MCF 10A (cell line): ENCODE results near the gene SPATA31C1. TPM values are rescaled to one million over a fixed set of nuclear protein-coding genes. Genes with fewer than 3 reads are reported as not detected.

Experiments
- BruUV-seq: library from RNA; stranded (reverse); fragments of 400-500 nt; replicated peaks from 2 replicates; lab custom pipeline; 2021; lab: Mats Ljungman, UMichigan
- CTCF ChIA-PET: fragments of 300-600 bp; sonication (Branson Sonifier 250); formaldehyde crosslinking; extraction: SDS; loops from one replicate; lab custom pipeline; 2021; ENCODE audit warnings: antibody characterized with exemption, inconsistent platforms; lab: Yijun Ruan, JAX
- POLR2A ChIA-PET: fragments of 300-600, 350-650 bp; sonication (Branson Sonifier 250); formaldehyde crosslinking; extraction: SDS; loops from one replicate; lab custom pipeline; 2020; ENCODE audit warnings: antibody characterized with exemption, inconsistent platforms; lab: Yijun Ruan, JAX
- DNase-seq: peaks from one replicate; pipeline ENCODE4 v3.0.0-alpha.2; 2018; ENCODE audit not compliant: unreplicated experiment
- H3K27ac Mint-ChIP-seq: one replicate; pipeline ENCODE4 v1.8.0; 2022; ENCODE audit warnings: mild to moderate bottlenecking, low read depth, mixed read lengths; ENCODE audit not compliant: unreplicated experiment
- H3K27me3 Mint-ChIP-seq: one replicate; pipeline ENCODE4 v1.8.0; 2022; ENCODE audit warnings: mixed read lengths; ENCODE audit not compliant: insufficient read depth, unreplicated experiment
- H3K36me3 Mint-ChIP-seq: one replicate; pipeline ENCODE4 v1.8.0; 2022; ENCODE audit warnings: mild to moderate bottlenecking, moderate library complexity, mixed read lengths; ENCODE audit not compliant: insufficient read depth, unreplicated experiment
- H3K4me1 Mint-ChIP-seq: one replicate; pipeline ENCODE4 v1.8.0; 2022; ENCODE audit warnings: mixed read lengths; ENCODE audit not compliant: insufficient read depth, unreplicated experiment
- H3K4me3 Mint-ChIP-seq: one replicate; pipeline ENCODE4 v1.8.0; 2022; ENCODE audit warnings: mild to moderate bottlenecking, moderate library complexity, mixed read lengths; ENCODE audit not compliant: unreplicated experiment
- H3K9me3 Mint-ChIP-seq: one replicate; pipeline ENCODE4 v1.8.0; 2022; ENCODE audit warnings: mixed read lengths; ENCODE audit not compliant: unreplicated experiment
- intact Hi-C: fragments of 100-400 bp; cut with micrococcal nuclease; formaldehyde crosslinking; loops from 2 replicates; pipeline ENCODE4 v1.14.1; 2022
- total RNA-seq: library from RNA; stranded (reverse); gene quantifications from 2 replicates; pipeline ENCODE4 v1.2.3, GENCODE V29; 2022
- TF ChIP-seq, protein P1 (sequence below): fragments of 200-600 bp; IDR thresholded peaks from one replicate; pipeline ENCODE4 v1.8.0; 2022; ENCODE audit warnings: antibody characterized with exemption, mild to moderate bottlenecking; ENCODE audit not compliant: unreplicated experiment

Gene SPATA31C1
- total RNA-seq, 1 experiment from 2014 or later, result not detected

DNA sequence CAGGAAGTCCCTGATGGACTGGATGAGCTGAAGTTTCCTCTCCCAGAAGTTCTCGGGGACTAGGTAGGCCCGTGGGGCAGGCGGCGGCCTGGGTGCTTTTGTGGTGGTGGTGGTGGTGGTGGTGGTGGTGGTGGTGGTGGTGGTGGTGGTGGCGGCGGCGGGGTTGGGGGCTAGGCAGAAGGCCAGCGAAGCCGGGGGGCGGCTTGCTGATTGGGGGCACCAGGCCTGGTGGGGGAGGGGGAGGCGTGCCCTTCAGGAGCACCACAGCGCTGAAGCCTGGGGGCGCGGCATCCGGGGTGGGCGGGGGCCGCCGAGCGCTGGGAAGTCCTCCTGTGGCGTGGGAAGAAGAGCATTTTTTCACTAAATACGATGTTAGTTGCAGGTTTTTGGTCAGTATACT lies 26.9 kb downstream of the SPATA31C1 start:
- no peaks in the 10 kb centered on the region for H3K9me3 Mint-ChIP-seq
- DNase-seq, result no peak
- H3K4me3 Mint-ChIP-seq, result no peak overlapping the region
- no peaks in the 10 kb centered on the region for H3K36me3 Mint-ChIP-seq
- H3K4me1 Mint-ChIP-seq, result no peaks in the 10 kb centered on the region
- no peak overlapping the region for H3K27ac Mint-ChIP-seq
- ChIA-PET POLR2A (no interaction called here), CTCF (no interaction called here)
- no peaks in the 10 kb centered on the region for H3K27me3 Mint-ChIP-seq
- no TSS peak for BruUV-seq
- TF ChIP-seq, protein P1, sequence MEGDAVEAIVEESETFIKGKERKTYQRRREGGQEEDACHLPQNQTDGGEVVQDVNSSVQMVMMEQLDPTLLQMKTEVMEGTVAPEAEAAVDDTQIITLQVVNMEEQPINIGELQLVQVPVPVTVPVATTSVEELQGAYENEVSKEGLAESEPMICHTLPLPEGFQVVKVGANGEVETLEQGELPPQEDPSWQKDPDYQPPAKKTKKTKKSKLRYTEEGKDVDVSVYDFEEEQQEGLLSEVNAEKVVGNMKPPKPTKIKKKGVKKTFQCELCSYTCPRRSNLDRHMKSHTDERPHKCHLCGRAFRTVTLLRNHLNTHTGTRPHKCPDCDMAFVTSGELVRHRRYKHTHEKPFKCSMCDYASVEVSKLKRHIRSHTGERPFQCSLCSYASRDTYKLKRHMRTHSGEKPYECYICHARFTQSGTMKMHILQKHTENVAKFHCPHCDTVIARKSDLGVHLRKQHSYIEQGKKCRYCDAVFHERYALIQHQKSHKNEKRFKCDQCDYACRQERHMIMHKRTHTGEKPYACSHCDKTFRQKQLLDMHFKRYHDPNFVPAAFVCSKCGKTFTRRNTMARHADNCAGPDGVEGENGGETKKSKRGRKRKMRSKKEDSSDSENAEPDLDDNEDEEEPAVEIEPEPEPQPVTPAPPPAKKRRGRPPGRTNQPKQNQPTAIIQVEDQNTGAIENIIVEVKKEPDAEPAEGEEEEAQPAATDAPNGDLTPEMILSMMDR, result no peak
- intact Hi-C loops, result no loop called here

DNA sequence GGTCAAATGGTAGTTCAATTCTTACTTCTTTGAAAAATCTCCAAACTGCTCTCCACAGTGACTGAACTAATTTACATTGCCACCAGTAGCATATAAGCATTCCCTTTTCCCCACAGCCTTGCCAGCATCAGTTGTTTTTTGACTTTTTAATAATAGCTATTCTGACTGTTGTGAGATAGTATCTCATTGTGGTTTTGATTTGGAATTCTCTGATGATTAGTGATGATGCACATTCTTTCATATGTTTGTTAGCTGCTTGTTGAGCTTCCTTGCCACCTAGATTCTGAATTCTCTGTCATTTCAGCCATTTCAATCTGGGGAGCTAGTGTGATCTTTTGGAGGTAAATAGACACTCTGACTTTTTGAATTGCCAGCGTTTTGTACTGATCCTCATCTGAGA lies 32.5 kb downstream of the SPATA31C1 start:
- DNase-seq, result no peak
- TF ChIP-seq, protein P1, result no peak
- H3K36me3 Mint-ChIP-seq, result no peaks in the 10 kb centered on the region
- ChIA-PET CTCF (interaction anchor here (0.5 to 3.8 kb wide), 25 partner anchors 8 to 1741 kb away, joined by 3 to 21 read pairs (median 4); no protein-coding TSS in a partner anchor), POLR2A (no interaction called here)
- no peaks in the 10 kb centered on the region for H3K9me3 Mint-ChIP-seq
- intact Hi-C loops, result loop anchor here (2.0 to 5.0 kb wide), 4 partner anchors 629 to 1327 kb away; no protein-coding TSS in a partner anchor
- H3K4me3 Mint-ChIP-seq, result no peak overlapping the region
- no TSS peak for BruUV-seq
- no peaks in the 10 kb centered on the region for H3K4me1 Mint-ChIP-seq
- no peaks in the 10 kb centered on the region for H3K27me3 Mint-ChIP-seq
- no peak overlapping the region for H3K27ac Mint-ChIP-seq

DNA sequence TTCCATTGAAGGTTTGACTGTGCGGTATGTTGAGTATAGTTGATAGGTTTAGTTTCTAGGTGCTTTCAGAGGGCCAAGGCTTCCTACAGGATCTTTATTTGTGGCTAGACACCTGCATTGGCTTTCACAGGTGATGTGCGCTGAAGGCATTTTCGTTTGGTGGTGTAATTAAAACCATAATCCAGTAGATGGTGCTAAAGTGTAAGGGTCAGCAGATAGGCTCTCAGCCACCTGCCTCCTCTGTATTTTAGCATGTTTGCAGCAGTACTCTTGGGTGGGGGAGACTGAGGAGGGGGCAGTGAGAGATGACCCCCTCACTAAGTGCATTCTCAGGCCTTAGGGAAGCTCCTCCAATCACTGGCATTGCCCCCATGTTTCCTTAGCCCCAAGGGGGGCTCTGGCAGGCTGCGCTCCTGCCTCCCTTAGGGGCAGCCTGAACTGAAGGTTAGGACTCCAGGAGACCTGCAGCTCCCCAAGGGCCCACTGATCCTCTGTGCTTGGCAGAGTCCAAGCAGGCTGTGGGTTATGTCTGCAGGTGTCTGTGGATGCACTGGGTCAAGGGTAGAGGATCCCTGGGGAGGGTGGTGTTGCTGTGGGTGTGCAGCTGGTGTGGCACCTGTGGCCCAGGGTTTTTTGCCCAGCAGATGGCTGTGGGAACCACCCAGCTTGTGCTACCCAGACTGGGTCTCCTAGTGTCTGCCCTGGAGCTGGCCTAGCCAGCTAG lies 33.2 kb downstream of the SPATA31C1 start:
- ChIA-PET POLR2A (no interaction called here), CTCF (interaction anchor here (0.6 to 3.8 kb wide), 36 partner anchors 8 to 1812 kb away, joined by 3 to 21 read pairs (median 3); no protein-coding TSS in a partner anchor)
- no peaks in the 10 kb centered on the region for H3K36me3 Mint-ChIP-seq
- H3K4me1 Mint-ChIP-seq, result no peaks in the 10 kb centered on the region
- intact Hi-C loops, result loop anchor here (2.0 to 5.0 kb wide), 4 partner anchors 628 to 1326 kb away; no protein-coding TSS in a partner anchor
- no peak overlapping the region for H3K4me3 Mint-ChIP-seq
- peak; percentile 56 for DNase-seq
- no peak overlapping the region for H3K27ac Mint-ChIP-seq
- TF ChIP-seq, protein P1, result peak; percentile 75
- no TSS peak for BruUV-seq
- no peaks in the 10 kb centered on the region for H3K27me3 Mint-ChIP-seq
- H3K9me3 Mint-ChIP-seq, result no peaks in the 10 kb centered on the region

DNA sequence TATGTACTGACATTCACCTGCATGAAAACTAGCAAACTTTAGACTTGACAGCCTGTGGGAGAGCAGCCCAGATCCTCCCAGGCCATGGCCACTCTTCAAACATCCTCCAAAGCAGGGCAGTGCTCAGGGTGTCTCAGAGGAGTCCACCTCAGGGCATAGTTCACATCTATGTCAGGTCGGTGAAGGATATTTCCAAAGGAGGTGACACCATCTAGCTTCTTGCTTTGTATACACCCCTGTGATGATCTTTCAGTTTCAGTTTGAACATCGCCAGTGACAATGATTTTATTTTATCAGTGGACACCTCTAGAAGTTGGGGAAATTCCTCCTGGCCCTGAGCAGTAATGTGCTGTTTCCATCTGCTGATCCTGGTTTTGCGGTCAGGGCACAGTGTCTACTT lies 36.5 kb downstream of the SPATA31C1 start:
- Mint-ChIP-seq H3K27me3 (no peaks in the 10 kb centered on the region), H3K36me3 (no peaks in the 10 kb centered on the region), H3K9me3 (no peaks in the 10 kb centered on the region), H3K4me1 (no peaks in the 10 kb centered on the region), H3K27ac (no peak overlapping the region), H3K4me3 (no peak overlapping the region)
- POLR2A ChIA-PET, result no interaction called here
- CTCF ChIA-PET, result no interaction called here
- DNase-seq, result no peak
- no TSS peak for BruUV-seq
- intact Hi-C loops, result loop anchor here (5.0 kb wide), 2 partner anchors 638 to 1323 kb away; no protein-coding TSS in a partner anchor
- TF ChIP-seq, protein P1, result no peak
